ENCODE measurements around the gene HECTD4.

DNA sequence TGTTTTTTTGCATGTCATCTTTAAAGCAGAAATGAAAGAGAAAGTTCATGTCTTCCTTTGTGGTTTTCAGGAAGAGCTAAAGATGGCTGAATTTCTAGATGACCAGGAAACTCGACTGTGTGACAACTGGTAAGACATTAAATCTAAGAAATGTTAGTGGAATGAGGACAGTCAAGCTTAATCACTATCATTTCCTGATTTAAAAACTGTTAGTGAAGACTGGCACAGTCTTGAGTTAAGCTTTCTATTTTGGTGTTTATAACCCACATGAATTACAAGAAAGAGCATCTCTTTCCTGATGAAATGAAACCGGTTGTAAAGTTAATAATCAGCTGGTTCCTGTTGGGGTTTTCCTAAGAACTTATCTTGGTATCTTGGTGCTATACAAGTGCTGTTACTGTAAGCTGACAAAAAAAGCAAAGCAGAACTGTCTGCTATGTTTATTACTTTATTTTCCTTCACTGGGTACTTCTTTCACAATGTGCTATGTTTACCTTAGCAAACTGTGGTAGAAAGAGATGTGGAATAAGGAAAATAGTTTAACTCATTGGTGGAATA is 251.7 kb downstream of the HECTD4 start:
- TF ChIP-seq POLR2A (IDR thresholded peaks at IDR 0.05; ENCODE audit: low read length): no peak
- TF ChIP-seq GATA1 (IDR thresholded peaks at IDR 0.05; ENCODE audit: low read depth, low read length): no peak

Measured in erythroblast (primary cell).